Aorta (tissue), 5 donors: ENCODE results near the gene CNTNAP3B. TPM values are rescaled to one million over a fixed set of nuclear protein-coding genes. Genes with fewer than 3 reads are reported as not detected.
"Not testable (repeated sequence)": the region's sequence is repeated elsewhere in the genome, so short reads cannot be mapped to it uniquely, and the experiment has no call there.

Source experiments
- ATAC-seq: fragments of 200-7000 bp; cut with Tn5 transposase; one replicate; pipeline ENCODE4 v1.9.1; 2022; ENCODE audit warnings: moderate library complexity; ENCODE audit not compliant: low FRiP score
- DNase-seq, 2 donors: peaks; one replicate each; pipeline ENCODE4 v3.0.0-alpha.2; 2020
- H3K27ac ChIP-seq, 2 donors: one replicate each; pipeline ENCODE4 v1.5.1; 2013; ENCODE audit warnings: low read length in 2 of 2, mild to moderate bottlenecking in 2 of 2, moderate library complexity in 2 of 2, control low read depth in 1 of 2, inconsistent platforms in 1 of 2, low read depth in 1 of 2
- H3K27me3 ChIP-seq, 2 donors: one replicate each; pipeline ENCODE4 v1.6.1; 2013; ENCODE audit warnings: control low read depth in 1 of 2, low read length in 1 of 2, mild to moderate bottlenecking in 1 of 2, moderate library complexity in 1 of 2; ENCODE audit not compliant: insufficient read depth in 2 of 2, control insufficient read depth in 1 of 2
- H3K36me3 ChIP-seq, 2 donors: one replicate each; pipeline ENCODE4 v1.6.1; 2013; ENCODE audit warnings: control low read depth in 1 of 2, low read length in 1 of 2, mild to moderate bottlenecking in 1 of 2; ENCODE audit not compliant: insufficient read depth in 2 of 2, control insufficient read depth in 1 of 2
- H3K4me1 ChIP-seq, 2 donors: one replicate each; pipeline ENCODE4 v1.6.1; 2013; ENCODE audit warnings: low read length in 2 of 2, control low read depth in 1 of 2, mild to moderate bottlenecking in 1 of 2, moderate library complexity in 1 of 2; ENCODE audit not compliant: insufficient read depth in 2 of 2, control insufficient read depth in 1 of 2
- H3K4me3 ChIP-seq, 2 donors: one replicate each; pipeline ENCODE4 v1.5.1; 2013; ENCODE audit warnings: low read length in 2 of 2, control low read depth in 1 of 2, mild to moderate bottlenecking in 1 of 2
- H3K9me3 ChIP-seq: one replicate; pipeline ENCODE4 v1.6.1; 2013; ENCODE audit warnings: mild to moderate bottlenecking, low read length; ENCODE audit not compliant: control insufficient read depth
- WGBS, 2 donors: extraction: QIAGEN DNeasy Blood & Tissue Kit; methylation state at CpG; one replicate each; pipeline ENCODE4 v1.1.7; 2013; 5-methylcytosine and 5-hydroxymethylcytosine counted together
- intact Hi-C, 2 donors: fragments of 100-400 bp; cut with DNase I; formaldehyde crosslinking; loops; one replicate each; pipeline versions ENCODE4 v1.14.2 to v1.15.0; 2022
- long read RNA-seq, 2 donors: library from polyadenylated mRNA; unstranded; transcript quantifications; one replicate each; pipeline ENCODE4 v2.0.0, GENCODE V29; 2020 to 2021
- polyA plus RNA-seq, 2 donors: library from polyadenylated mRNA; stranded (reverse); fragments of 200-250 nt; gene quantifications; one replicate each; pipeline ENCODE4 v1.2.3, GENCODE V29; 2013
- total RNA-seq, 2 donors: library from RNA; stranded (reverse); fragmentation: NEBNext Ultra II Directional; extraction: Animal tissue kit (Norgen Biotek cat#: 25700); gene quantifications; one replicate each; pipeline ENCODE4 v1.2.1, GENCODE V29; 2021
- donor health status: healthy with polysubstance abuse.
- donor health status: Bipolar disorder and iron deficiency.
- donor health status: DM: no; HTN: no; CAD: no.
- donor health status: DM: no; HTN: no; CAD: no.
- donor health status: DM: yes; HTN: yes; CAD: no.

The CNTNAP3B gene
- total RNA-seq (10 to 100 TPM; 16.3 to 25.9 TPM), polyA plus RNA-seq (10 to 100 TPM in 1 of 2 donors, 1 to 10 TPM in 1; 1.6 to 45.9 TPM)
- long read RNA-seq, donor 1, partial matches to known transcripts: 6 of 16 reads
- long read RNA-seq, donor 1, other reads (novel, unspliced or antisense): 10 of 16 reads
- long read RNA-seq, donor 2, partial matches to known transcripts: 0 of 11 reads
- long read RNA-seq, donor 2, other reads (novel, unspliced or antisense): 11 of 11 reads

GRCh38 chr9:42129073-42129729, at the start of gene CNTNAP3B:
Gene CNTNAP3B, minus strand, starts transcription at chr9:42129426. Its CDS starts 332 bp downstream, at chr9:42129094.
- H3K27me3 ChIP-seq, H3K4me1 ChIP-seq, ATAC-seq, intact Hi-C loops, H3K9me3 ChIP-seq, H3K4me3 ChIP-seq, H3K36me3 ChIP-seq, H3K27ac ChIP-seq, DNase-seq: not testable (repeated sequence)
- 0% methylated on average over 30 to 33 of the region's 72 CpGs for WGBS, 2 donors

GRCh38 chr9:42160299-42160698, 31.1 kb upstream of the CNTNAP3B start:
- ATAC-seq, H3K4me3 ChIP-seq, H3K9me3 ChIP-seq, H3K4me1 ChIP-seq, DNase-seq, H3K36me3 ChIP-seq, H3K27ac ChIP-seq, intact Hi-C loops, H3K27me3 ChIP-seq: not testable (repeated sequence)
- WGBS, 2 donors: 57% methylated on average over 1 of the region's 1 CpG; no CpG with 5 or more reads in 1 of the 2 donors

GRCh38 chr9:42127056-42127841, 2.0 kb downstream of the CNTNAP3B start:
- ATAC-seq, H3K9me3 ChIP-seq, H3K27ac ChIP-seq, H3K27me3 ChIP-seq, H3K4me1 ChIP-seq, H3K36me3 ChIP-seq, intact Hi-C loops: not testable (repeated sequence)
- peak in 1 of 2 donors; percentile 13 for DNase-seq
- WGBS, 2 donors: 2 to 3% methylated on average over 11 of the region's 12 CpGs
- H3K4me3 ChIP-seq: peak overlapping the region; percentile 34 to 61

GRCh38 chr9:42121007-42121406, 8.2 kb downstream of the CNTNAP3B start:
- H3K27me3 ChIP-seq, H3K4me1 ChIP-seq, H3K27ac ChIP-seq, H3K36me3 ChIP-seq, H3K9me3 ChIP-seq, intact Hi-C loops, ATAC-seq, DNase-seq, H3K4me3 ChIP-seq: not testable (repeated sequence)
- WGBS, 2 donors: 68 to 71% methylated on average over 4 of the region's 7 CpGs

- H3K9me3 ChIP-seq, ATAC-seq, intact Hi-C loops, DNase-seq, H3K4me3 ChIP-seq, H3K27me3 ChIP-seq, H3K27ac ChIP-seq, H3K36me3 ChIP-seq, H3K4me1 ChIP-seq: not testable (repeated sequence)
- 81 to 82% methylated on average over 7 to 9 of the region's 9 CpGs for WGBS, 2 donors
Measured at GRCh38 chr9:42095929-42096328, 33.3 kb downstream of the CNTNAP3B start.

GRCh38 chr9:42084559-42084952, 44.7 kb downstream of the CNTNAP3B start:
- H3K4me1 ChIP-seq, H3K9me3 ChIP-seq, H3K27me3 ChIP-seq, H3K27ac ChIP-seq, ATAC-seq, intact Hi-C loops, H3K36me3 ChIP-seq, DNase-seq, H3K4me3 ChIP-seq: not testable (repeated sequence)
- no CpG with 5 or more reads among the region's 1 CpG for WGBS, 2 donors

GRCh38 chr9:42083877-42084558, 45.2 kb downstream of the CNTNAP3B start:
- H3K27ac ChIP-seq, intact Hi-C loops, H3K4me3 ChIP-seq, H3K9me3 ChIP-seq, ATAC-seq, H3K27me3 ChIP-seq, DNase-seq, H3K36me3 ChIP-seq, H3K4me1 ChIP-seq: not testable (repeated sequence)
- 42 to 77% methylated on average over 2 to 3 of the region's 4 CpGs for WGBS, 2 donors

GRCh38 chr9:42080376-42080775, 48.9 kb downstream of the CNTNAP3B start:
- ATAC-seq, H3K27ac ChIP-seq, H3K36me3 ChIP-seq, H3K4me3 ChIP-seq, intact Hi-C loops, H3K4me1 ChIP-seq, DNase-seq, H3K9me3 ChIP-seq, H3K27me3 ChIP-seq: not testable (repeated sequence)
- WGBS, 2 donors: 92 to 96% methylated on average over 2 of the region's 2 CpGs
